Measurements from ENCODE around the gene NDRG4. TPM values are rescaled to one million over a fixed set of nuclear protein-coding genes. Genes with fewer than 3 reads are reported as not detected.

The NDRG4 gene
- total RNA-seq (2021) (4.8 and 6.0 TPM in 2 replicates), Bru-seq, nascent RNA (percentile 21 among the genes with signal in this experiment), BruChase-seq, experiment 1, labeled RNA remaining after a 2-hour chase (percentile 23 among the genes with signal in this experiment), BruChase-seq, experiment 2, labeled RNA remaining after a 6-hour chase (percentile 27 among the genes with signal in this experiment)
- long read RNA-seq, partial matches to known transcripts: 0 of 6 reads
- long read RNA-seq, other reads (novel, unspliced or antisense): 3 of 6 reads

GRCh38 chr16:58499615-58500351 lies at the start of gene NDRG4:
TSS of gene NDRG4 (plus strand) at chr16:58500143. CDS start at chr16:58500249, 106 bp downstream.
- H3K36me3 ChIP-seq (ENCODE audit: low read depth): no peaks in the 10 kb centered on the region
- H3K9me2 ChIP-seq (ENCODE audit: insufficient read depth): no peaks in the 10 kb centered on the region
- H4K20me1 ChIP-seq (ENCODE audit: insufficient read depth): no peaks in the 10 kb centered on the region
- 0 out of 2 replicates have a peak, but pooled peaks cover 7% of the 10 kb centered on the region for H3K4me1 ChIP-seq (replicated peaks; ENCODE audit: insufficient read depth)
- H3K27me3 ChIP-seq (ENCODE audit: insufficient read depth, low read depth): no peaks in the 10 kb centered on the region
- no peak within 1 kb of the TSS for H2AFZ ChIP-seq
- ChIA-PET POLR2A (ENCODE audit: unreplicated experiment) (interaction anchor here (0.6 kb wide), 3 partner anchors 119 to 576 kb away, joined by 3 to 5 read pairs (median 4); no protein-coding TSS in a partner anchor), CTCF (no interaction called here)
- H3F3A ChIP-seq (ENCODE audit: insufficient read depth, low read depth): peaks cover 15% of the 10 kb centered on the region; the same call in 1 of the 2 replicates
- peak within 1 kb of the TSS; percentile 60 for H3K4me2 ChIP-seq
- H3K9me3 ChIP-seq (ENCODE audit: insufficient read depth, low read depth): no peaks in the 10 kb centered on the region
- intact Hi-C loops (cut with micrococcal nuclease; ENCODE audit: unreplicated experiment): no loop called here
- peak; percentile 61 to 74 for DNase-seq
- no peaks in the 10 kb centered on the region for H3K79me2 ChIP-seq (ENCODE audit: low read depth)
- no peak within 1 kb of the TSS for H3K27ac ChIP-seq
- H3K4me3 ChIP-seq: peak within 1 kb of the TSS; percentile 11; the same call in 1 of the 2 replicates
- TF ChIP-seq CTCF (conservative IDR thresholded peaks at IDR 0.05): no peak
- TF ChIP-seq EZH2 (IDR thresholded peaks at IDR 0.05; ENCODE audit: low read depth): no peak
- BruUV-seq (replicated peaks): no TSS peak

- H3K9me2 ChIP-seq (ENCODE audit: insufficient read depth): no peaks in the 10 kb centered on the region
- no peak overlapping the region for H2AFZ ChIP-seq
- intact Hi-C loops (cut with micrococcal nuclease; ENCODE audit: unreplicated experiment): no loop called here
- H3K27me3 ChIP-seq (ENCODE audit: insufficient read depth, low read depth): no peaks in the 10 kb centered on the region
- H3K27ac ChIP-seq: no peak overlapping the region
- H3K4me1 ChIP-seq (replicated peaks; ENCODE audit: insufficient read depth): peaks cover 26% of the 10 kb centered on the region
- H3K79me2 ChIP-seq (ENCODE audit: low read depth): no peaks in the 10 kb centered on the region
- H4K20me1 ChIP-seq (ENCODE audit: insufficient read depth): no peaks in the 10 kb centered on the region
- CTCF ChIA-PET: no interaction called here
- DNase-seq: no peak
- no peak overlapping the region for H3K4me2 ChIP-seq
- BruUV-seq (replicated peaks): no TSS peak
- no peak for TF ChIP-seq CTCF (conservative IDR thresholded peaks at IDR 0.05)
- no peak for TF ChIP-seq EZH2 (IDR thresholded peaks at IDR 0.05; ENCODE audit: low read depth)
- no peaks in the 10 kb centered on the region for H3K9me3 ChIP-seq (ENCODE audit: insufficient read depth, low read depth)
- no peaks in the 10 kb centered on the region for H3K36me3 ChIP-seq (ENCODE audit: low read depth)
- H3F3A ChIP-seq (ENCODE audit: insufficient read depth, low read depth): peaks cover 19% of the 10 kb centered on the region
- H3K4me3 ChIP-seq: no peak overlapping the region
- POLR2A ChIA-PET (ENCODE audit: unreplicated experiment): no interaction called here
Observed at GRCh38 chr16:58450590-58450989, 49.4 kb upstream of the NDRG4 start.

- intact Hi-C loops (cut with micrococcal nuclease; ENCODE audit: unreplicated experiment): no loop called here
- Histone ChIP-seq H3K9me2 (ENCODE audit: insufficient read depth) (no peaks in the 10 kb centered on the region), H3K4me1 (replicated peaks; ENCODE audit: insufficient read depth) (peaks cover 33% of the 10 kb centered on the region), H3K9me3 (ENCODE audit: insufficient read depth, low read depth) (no peaks in the 10 kb centered on the region), H3K4me2 (peak overlapping the region; percentile 23), H3K36me3 (ENCODE audit: low read depth) (no peaks in the 10 kb centered on the region), H4K20me1 (ENCODE audit: insufficient read depth) (no peaks in the 10 kb centered on the region), H3K27me3 (ENCODE audit: insufficient read depth, low read depth) (no peaks in the 10 kb centered on the region), H3K79me2 (ENCODE audit: low read depth) (no peaks in the 10 kb centered on the region), H3K27ac (peak overlapping the region; percentile 41; the same call in 1 of the 2 replicates), H3K4me3 (no peak overlapping the region), H3F3A (ENCODE audit: insufficient read depth, low read depth) (peaks cover 26% of the 10 kb centered on the region), H2AFZ (no peak overlapping the region)
- DNase-seq: no peak
- CTCF ChIA-PET: interaction anchor here (0.6 kb wide), 1 partner anchor 36 kb away, joined by 5 read pairs; no protein-coding TSS in a partner anchor
- POLR2A ChIA-PET (ENCODE audit: unreplicated experiment): no interaction called here
- TF ChIP-seq CTCF (conservative IDR thresholded peaks at IDR 0.05): no peak
- no TSS peak for BruUV-seq (replicated peaks)
Observed at GRCh38 chr16:58451265-58451689, 48.7 kb upstream of the NDRG4 start.
